NCI-H2107 (cell line): Measurements from ENCODE around the gene FBRSL1.

Source experiments
- DNase-seq: peaks from one replicate; lab custom pipeline; 2025; lab: John Stamatoyannopoulos, UW

Gene FBRSL1

DNA sequence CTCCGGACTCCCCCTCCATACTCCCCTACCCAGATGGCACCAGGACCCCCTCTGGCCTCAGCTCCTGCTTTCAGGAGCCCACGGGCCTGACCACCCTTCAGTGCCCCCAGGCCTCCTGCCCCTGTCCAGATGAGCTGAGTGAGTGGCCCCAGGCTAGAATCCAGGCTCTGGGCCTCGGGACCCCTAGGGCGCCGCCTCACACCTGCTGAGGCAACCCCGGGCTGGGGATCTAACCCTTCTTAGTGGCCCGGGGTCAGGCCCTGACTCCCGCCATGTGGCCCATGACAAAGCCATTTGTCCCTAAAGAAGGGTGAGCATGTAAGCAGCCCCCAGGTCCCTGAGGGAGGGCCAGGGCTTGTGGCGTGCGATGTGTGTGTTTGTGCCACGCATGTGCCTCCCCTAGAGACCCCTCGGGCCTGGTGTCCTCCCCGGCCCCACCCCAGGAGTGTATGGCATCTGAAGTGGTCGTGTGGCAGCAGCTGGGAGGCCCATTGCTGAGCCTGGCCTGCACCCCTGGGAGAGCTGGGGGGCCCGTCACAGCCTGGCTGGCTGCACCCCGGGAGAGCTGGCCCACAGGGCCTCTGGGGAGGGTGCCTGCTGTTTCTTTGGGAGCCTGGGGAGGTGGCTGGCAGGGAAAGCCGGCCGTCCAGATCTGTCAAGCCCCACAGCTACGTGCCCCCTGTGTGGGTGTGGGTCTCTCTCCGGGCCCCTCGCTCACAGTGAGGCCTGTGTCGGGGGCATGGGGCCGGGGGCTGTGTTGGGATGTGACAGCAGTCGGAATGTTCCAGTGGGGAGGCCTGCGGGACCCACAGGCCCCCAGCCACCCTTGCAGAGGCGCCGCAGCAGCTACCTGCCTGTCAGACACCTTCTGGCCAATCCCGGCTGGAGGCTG is 7.8 kb downstream of the FBRSL1 start:
- DNase-seq, result no peak

DNA sequence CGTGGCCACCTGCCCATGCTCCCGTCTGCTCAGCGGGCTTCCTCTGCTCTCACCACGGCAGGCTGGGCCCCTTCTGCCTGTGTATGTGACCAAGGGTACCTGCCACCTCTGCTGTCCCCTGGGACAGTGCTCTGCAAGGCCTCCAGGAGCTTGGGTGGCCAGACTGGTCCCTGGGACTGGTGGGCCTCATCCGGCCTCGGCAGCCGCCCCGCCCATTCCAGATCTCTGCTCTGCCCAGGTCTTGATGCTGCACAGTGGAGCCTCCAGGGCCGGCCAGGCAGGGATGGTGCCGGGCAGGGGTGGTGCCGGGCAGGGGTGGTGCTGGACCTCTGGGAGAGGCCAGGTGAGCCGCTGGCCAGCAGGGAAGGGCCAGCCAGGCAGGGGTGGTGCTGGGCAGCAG is 9.0 kb downstream of the FBRSL1 start:
- no peak for DNase-seq

DNA sequence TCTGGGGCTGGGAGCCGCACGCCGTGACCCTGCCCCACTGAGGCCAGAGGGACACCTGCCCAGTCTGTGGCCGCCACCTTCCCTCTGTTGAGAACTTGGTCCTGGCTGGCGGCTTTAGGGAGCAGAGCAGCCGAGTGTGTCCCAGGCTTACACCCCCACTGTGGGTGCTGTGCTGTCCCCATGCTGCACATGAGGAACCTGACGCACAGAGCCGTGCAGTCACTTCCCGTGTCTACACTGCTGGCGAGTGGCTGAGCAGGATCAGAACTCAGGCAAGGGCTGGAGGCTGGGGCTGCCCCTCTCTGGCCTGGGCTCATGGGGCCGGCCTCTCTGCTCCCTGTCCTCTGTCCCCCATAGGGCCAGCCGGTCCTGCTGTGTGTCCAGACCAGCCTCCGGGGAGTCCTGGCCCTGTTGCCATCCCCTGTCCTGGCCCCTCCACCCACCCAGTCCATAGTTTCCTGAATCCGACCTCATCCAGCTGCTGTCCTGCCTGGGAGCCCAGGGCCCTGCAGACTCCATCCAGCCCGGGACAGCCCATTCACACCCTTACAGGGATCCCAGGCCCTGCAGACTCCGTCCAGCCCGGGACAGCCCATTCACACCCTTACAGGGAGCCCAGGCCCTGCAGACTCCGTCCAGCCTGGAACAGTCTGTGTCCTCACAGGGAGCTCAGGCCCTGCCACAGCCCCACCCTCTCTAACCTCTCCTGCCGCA is 10.3 kb downstream of the FBRSL1 start:
- no peak for DNase-seq

- no peak for DNase-seq
Observed at GRCh38 chr12:132500856-132501180, 10.9 kb downstream of the FBRSL1 start.

- no peak for DNase-seq
Observed at GRCh38 chr12:132501204-132501940, 11.4 kb downstream of the FBRSL1 start.

DNA sequence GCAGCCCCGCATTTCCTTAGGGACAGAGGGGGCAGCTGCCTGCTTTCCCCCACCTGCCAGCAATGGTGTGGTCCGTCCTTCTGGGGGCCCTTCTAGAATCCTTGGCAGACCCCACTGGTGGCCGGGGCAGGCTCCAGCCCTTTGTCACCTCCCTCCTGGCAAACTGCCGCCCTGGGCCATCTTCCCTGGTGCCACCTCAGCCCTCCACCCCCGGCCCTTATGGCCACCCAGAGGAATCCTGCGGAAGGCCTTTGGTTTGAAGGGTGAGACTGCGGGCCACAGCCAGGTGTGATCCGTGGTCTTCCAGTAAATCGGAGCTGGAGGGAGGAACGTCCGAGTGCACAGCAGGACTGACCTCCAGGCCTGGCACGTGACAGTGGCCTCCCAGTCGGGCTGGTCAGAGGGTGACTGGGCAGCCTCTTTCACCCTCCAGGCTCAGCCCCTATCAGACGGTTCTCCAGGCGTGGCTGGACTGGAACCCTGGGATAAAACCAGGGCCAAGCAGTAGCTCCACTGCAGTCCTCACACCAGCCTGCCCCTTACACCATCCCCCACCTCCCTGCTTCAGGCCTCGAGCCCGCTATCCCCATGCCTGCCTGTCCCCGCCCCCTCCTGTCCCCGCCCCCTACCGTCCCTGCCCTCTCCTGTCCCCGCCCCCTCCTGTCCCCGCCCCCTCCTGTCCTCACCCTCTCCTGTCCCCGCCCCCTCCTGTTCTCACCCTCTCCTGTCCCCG is 12.4 kb downstream of the FBRSL1 start:
- no peak for DNase-seq

- no peak for DNase-seq
Observed at GRCh38 chr12:132502882-132503193, 12.9 kb downstream of the FBRSL1 start.

- DNase-seq, result no peak
Observed at GRCh38 chr12:132503618-132504204, 13.8 kb downstream of the FBRSL1 start.

DNA sequence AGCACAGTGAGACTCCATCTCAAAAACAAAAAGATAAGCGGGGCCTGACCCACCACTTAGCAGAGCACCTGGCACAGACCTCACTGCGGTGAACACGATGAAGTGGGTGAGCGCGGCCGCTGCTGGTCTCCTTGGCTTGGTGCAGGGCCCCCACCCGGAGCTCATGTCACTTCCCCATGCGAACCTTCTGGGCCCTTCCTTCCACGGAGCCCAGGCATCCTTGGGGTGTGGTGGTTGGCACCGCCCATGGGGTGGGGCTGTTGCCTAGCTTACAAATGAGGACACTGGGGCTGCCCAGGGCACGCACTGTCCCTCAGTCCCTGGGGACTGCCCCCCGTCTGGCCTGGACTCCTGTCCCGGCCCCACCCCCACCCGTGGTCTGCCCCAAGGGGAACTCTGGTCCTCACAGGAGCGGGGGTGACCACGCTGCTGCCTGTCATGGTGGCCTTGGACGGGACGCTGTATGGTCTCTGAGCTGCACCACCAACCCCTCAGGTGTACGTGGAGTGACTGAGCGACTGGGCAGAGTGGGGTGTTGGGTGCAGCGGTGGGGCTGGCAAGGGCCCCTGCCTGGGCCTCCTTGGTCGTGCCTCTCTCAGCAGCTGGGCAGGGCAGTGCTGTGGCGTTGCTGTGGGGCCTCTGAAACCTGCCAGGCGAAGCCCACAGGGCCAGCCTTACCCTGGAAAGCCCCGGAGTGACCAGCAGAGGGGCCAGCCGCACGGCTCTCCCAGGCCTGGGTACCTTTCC is 15.3 kb downstream of the FBRSL1 start:
- DNase-seq, result no peak

- DNase-seq, result no peak
Observed at GRCh38 chr12:132505852-132506219, 15.9 kb downstream of the FBRSL1 start.

GRCh38 chr12:132506328-132507160 is 16.6 kb downstream of the FBRSL1 start:
- no peak for DNase-seq

GRCh38 chr12:132507161-132507538 is 17.2 kb downstream of the FBRSL1 start:
- DNase-seq, result no peak

DNA sequence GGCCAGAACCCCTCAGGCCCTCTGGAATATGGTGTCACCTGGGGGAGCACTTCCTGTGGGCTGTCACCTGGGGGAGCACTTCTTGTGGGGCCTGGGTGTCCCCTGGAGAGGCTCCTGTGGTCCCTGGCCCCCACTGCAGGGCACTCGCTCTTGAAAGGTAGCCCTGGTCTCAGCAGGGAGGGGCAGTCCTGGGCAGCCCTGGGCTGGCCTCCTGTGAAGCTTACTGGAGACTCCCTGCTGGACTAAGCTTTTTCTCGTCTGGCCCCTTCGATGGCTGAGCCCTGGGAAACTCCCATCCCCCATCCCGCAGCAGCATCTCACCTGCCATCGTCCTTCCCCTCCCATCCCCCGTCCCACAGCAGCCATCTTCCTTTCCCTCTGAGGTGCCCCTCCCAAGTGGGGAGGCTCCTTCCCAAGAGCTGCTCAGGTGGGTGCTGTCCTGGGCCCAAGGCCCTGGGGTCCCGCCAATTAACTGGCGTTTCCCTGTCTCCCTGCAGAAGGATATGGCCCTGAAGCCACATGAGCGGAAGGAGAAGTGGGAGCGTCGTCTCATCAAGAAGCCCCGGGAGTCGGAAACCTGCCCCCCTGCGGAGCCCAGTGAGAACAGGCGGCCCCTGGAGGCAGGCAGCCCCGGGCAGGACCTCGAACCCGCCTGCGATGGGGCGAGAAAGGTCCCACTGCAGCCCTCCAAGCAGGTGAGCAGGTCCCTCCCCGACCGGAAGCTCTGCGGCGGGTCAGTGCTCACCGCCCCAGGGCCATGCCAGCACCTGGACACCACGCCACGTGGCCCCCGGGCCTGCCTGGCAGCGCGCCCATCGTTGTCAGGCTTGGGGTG is 17.9 kb downstream of the FBRSL1 start:
- DNase-seq, result no peak

DNA sequence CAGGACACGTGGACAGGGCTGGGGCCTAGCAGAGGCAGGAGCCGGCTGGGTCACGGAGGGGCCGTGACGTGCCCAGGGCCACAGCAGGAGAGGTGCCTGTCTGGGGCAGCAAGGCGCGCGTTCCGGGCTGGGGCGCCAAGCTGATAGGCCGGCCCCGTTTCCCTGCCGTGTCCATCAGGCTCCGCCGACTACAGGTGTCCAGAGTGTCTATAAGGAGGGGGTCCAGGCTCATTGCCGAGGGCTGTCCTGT is 18.5 kb downstream of the FBRSL1 start:
- DNase-seq, result no peak

DNA sequence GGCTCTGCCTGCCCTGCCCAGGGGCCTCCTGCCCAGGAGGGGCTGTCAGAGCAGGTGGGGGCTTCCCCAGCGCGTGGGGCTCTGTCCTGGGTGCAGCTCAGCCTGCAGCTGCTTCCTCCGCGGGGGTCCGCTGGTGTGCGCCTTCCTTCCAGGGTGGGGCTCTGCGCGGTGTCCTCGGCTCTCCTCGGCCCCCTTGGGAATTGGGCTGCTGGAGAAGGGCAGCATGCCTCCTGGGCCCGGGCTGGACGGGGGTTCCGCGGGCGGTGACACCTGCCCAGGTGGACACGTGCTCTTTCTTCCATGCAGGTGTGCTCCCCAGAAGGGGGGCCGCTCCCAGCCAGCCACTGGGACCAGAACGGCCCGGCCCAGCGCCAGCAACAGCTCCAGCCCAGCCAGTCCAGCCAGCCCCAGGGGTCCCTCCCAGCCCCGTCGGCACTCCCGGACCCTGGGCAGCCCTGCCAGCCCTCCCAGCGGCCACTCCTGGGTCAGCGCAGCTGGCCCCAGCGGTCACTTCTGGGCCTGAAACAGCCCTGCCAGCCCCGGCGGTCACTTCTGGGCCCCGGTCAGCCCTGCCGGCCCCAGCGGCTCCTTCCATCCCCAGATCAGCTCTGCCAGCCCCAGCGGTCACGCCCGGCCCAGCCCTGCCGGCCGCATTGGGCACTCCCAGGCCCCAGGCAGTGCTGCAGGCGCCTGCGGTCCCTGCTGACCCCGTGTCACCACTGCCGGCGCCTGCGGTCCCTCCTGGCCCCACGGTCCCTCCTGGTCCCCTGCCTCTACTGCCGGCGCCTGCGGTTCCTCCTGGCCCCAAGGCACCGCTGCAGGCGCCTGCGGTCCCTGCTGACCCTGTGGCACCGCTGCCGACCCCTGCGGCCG is 19.1 kb downstream of the FBRSL1 start:
- no peak for DNase-seq

DNA sequence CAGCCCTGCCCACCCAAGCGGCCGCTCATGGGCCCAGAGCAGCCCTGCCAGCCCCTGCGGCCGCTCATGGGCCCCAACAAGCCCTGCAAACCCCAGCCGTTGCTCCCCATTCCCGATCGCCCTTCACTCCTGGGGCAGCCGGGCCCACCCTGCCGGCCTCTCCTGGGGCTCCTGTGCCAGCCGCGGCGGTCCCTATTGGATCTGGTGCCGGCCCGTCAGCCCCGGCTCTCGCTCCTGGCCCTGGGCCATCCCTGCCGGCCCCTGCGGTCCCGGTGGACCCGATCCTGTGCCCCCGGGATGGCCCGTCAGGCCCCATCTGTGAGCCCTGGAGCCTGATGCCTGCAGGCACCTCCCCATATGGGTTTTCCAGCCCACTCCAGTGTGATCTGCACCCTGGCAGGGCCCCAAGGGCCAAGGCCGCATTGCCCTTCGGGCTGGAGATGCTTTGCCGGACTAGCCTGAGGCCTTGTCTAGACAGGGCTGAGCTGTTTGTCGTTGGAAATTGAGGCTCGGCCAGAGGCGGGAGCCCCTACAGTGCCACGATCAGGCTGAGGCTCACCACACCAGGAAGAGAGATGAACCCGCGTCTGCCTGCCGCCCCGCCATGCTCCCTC is 20.3 kb downstream of the FBRSL1 start:
- DNase-seq, result no peak

DNA sequence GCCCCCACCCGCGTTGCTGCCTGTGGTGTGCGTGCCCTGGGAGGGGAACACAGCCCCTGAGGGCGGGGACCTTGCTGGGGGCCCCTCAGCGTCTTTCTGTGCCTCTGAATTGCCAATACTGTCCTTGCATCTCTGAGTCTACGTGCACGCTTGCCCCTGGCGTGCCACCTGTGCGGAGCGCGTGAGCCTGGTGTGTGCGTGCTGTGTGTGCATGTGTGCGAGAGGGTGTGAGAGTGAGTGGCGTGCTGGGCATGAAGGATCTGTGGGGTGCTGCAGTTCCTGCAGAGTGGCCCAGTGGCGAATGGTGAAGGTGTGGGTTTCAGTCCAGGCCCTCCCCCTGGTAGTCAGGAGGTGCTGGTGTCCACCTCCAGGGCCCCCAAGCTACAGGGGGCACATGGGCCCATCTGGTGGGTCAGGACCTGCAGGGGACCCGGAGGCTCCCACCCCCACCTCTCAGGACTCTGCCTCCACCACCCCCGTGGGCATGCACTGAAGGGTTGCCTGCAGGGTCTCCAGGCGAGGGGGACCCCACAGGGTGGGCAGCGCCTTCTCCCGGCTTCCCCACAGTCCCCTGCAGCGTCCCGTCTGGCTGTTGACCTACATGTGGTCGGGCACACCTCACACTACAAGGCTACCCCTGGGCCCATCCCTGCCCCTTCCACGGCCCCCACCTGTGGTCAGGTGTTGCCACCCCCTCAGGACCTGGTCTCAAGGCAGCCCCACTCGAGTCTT is 21.0 kb downstream of the FBRSL1 start:
- DNase-seq, result no peak
